HEK293T (cell line): ENCODE measurements around the gene CACNA1S.

Source experiments
- ARNT ChIP-seq: fragments of 450-650 bp; IDR thresholded peaks from 2 replicates; pipeline ENCODE4 v1.6.1; 2017; ENCODE audit warnings: mild to moderate bottlenecking
- BHLHE40 ChIP-seq: fragments of 450-650 bp; IDR thresholded peaks from 2 replicates; pipeline ENCODE4 v1.6.1; 2016; ENCODE audit warnings: mild to moderate bottlenecking, moderate library complexity, borderline replicate concordance
- ELF4 ChIP-seq: fragments of 450-650 bp; IDR thresholded peaks from 2 replicates; pipeline ENCODE4 v1.6.1; 2017; ENCODE audit warnings: antibody characterized with exemption
- FOXA1 ChIP-seq: fragments of 450-650 bp; IDR thresholded peaks from 2 replicates; pipeline ENCODE4 v1.6.1; 2016; ENCODE audit warnings: mild to moderate bottlenecking
- FOXK2 ChIP-seq: fragments of 450-650 bp; IDR thresholded peaks from 2 replicates; pipeline ENCODE4 v1.6.1; 2016; ENCODE audit warnings: mild to moderate bottlenecking
- FOXM1 ChIP-seq: fragments of 450-650 bp; IDR thresholded peaks from 2 replicates; pipeline ENCODE4 v1.6.1; 2017; ENCODE audit warnings: mild to moderate bottlenecking, borderline replicate concordance
- LEF1 ChIP-seq: fragments of 450-650 bp; IDR thresholded peaks from 2 replicates; pipeline ENCODE4 v1.6.1; 2017; ENCODE audit warnings: mild to moderate bottlenecking, borderline replicate concordance
- NFRKB ChIP-seq: fragments of 450-650 bp; IDR thresholded peaks from 2 replicates; pipeline ENCODE4 v1.6.1; 2016; ENCODE audit warnings: mild to moderate bottlenecking, moderate library complexity
- SP1 ChIP-seq: fragments of 450-650 bp; IDR thresholded peaks from 2 replicates; pipeline ENCODE4 v1.6.1; 2017
- SUZ12 ChIP-seq: fragments of 450-650 bp; IDR thresholded peaks from 2 replicates; pipeline ENCODE4 v1.6.1; 2016; ENCODE audit warnings: mild to moderate bottlenecking
- TARDBP ChIP-seq: fragments of 450-650 bp; IDR thresholded peaks from 2 replicates; pipeline ENCODE4 v1.6.1; 2016
- ZNF384 ChIP-seq: fragments of 450-650 bp; IDR thresholded peaks from 2 replicates; pipeline ENCODE4 v1.6.1; 2016
- TF ChIP-seq, protein P1 (sequence below): fragments of 450-650 bp; IDR thresholded peaks from 2 replicates; pipeline ENCODE4 v1.6.1; 2016

DNA sequence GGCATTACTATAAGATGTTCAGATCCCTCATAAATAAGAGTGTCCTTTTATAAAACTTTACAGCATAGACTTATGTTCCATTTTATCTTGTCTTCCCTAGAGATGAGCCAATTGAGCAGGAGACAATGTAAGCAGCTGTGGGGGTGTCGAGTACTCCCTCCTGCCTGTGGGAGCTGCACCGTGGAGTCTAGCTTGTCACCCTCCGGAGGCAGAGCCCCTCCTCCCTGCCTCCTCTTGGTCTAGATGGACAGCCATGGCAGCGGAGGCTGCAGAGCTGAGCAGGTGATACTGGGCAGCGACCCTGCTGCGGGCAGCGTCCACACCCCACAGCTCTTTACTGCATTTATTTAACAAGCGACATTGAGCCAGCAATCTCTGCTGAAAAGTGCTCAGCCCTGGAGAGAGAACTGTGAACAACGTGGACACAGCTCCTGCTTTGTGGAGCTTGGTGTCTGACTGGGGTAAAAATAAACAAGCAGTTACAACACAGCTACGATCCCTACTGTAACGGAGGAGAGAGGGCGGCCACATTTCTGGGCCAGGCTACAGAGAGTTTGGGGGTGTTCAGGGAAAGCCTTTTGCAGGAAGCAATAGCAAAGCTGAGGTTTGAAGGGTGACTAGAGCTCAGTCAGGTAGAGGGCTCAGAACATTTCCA, 75.9 kb downstream of the CACNA1S start:
- TF ChIP-seq ELF4 (no peak), FOXM1 (no peak), BHLHE40 (no peak), SP1 (no peak), ZNF384 (no peak), LEF1 (no peak), NFRKB (no peak), ARNT (no peak), SUZ12 (no peak), TARDBP (no peak), FOXK2 (no peak), FOXA1 (no peak)
- TF ChIP-seq, protein P1, sequence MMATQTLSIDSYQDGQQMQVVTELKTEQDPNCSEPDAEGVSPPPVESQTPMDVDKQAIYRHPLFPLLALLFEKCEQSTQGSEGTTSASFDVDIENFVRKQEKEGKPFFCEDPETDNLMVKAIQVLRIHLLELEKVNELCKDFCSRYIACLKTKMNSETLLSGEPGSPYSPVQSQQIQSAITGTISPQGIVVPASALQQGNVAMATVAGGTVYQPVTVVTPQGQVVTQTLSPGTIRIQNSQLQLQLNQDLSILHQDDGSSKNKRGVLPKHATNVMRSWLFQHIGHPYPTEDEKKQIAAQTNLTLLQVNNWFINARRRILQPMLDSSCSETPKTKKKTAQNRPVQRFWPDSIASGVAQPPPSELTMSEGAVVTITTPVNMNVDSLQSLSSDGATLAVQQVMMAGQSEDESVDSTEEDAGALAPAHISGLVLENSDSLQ, result no peak
